Stomach (tissue), 9 donors: ENCODE results near the gene DNMT3B. TPM values are rescaled to one million over a fixed set of nuclear protein-coding genes. Genes with fewer than 3 reads are reported as not detected.

Experiments used
- DNase-seq, 2 donors: peaks; one replicate each; pipeline versions ENCODE4 v3.0.0 to v3.0.0-alpha.2; 2013 to 2019
- H3K27ac ChIP-seq, 5 donors: fragments of 200-600 bp in 4 of 5; sonication (generic) in 4 of 5; one replicate each; pipeline ENCODE4 v1.5.1; 2013 to 2019; ENCODE audit warnings: mild to moderate bottlenecking in 1 of 5, moderate library complexity in 1 of 5
- H3K27me3 ChIP-seq, 3 donors: fragments of 200-600 bp; sonication (generic); one replicate each; pipeline ENCODE4 v1.5.1; 2017 to 2019; ENCODE audit warnings: mixed run types in 1 of 3
- H3K36me3 ChIP-seq, 4 donors: fragments of 200-600 bp; sonication (generic); 1 replicate in 3 of 4; 2 replicates in 1 of 4; pipeline ENCODE4 v1.5.1; 2016 to 2019
- H3K4me1 ChIP-seq, 4 donors: fragments of 200-600 bp; sonication (generic); one replicate each; pipeline ENCODE4 v1.5.1; 2016 to 2019
- H3K4me3 ChIP-seq, 4 donors: fragments of 200-600 bp; sonication (generic) in 3 of 4; one replicate each; pipeline ENCODE4 v1.5.1; 2016 to 2019; ENCODE audit warnings: mild to moderate bottlenecking in 1 of 4
- H3K9me3 ChIP-seq, 4 donors: fragments of 200-600 bp; sonication (generic); one replicate each; pipeline ENCODE4 v1.5.1; 2016 to 2019
- CTCF ChIP-seq, 7 experiments: fragments of 450-650 bp in 4 of 7; fragments of 200-600 bp in 3 of 7; sonication (generic) in 3 of 7; IDR thresholded peaks; one replicate each; pipeline ENCODE4 v1.5.1; 2016 to 2019; ENCODE audit warnings: antibody characterized with exemption in 7 of 7, control low read depth in 2 of 7, mild to moderate bottlenecking in 1 of 7
- EP300 ChIP-seq: sonication (generic); formaldehyde crosslinking; IDR thresholded peaks from one replicate; pipeline ENCODE4 v1.6.1; 2017; ENCODE audit warnings: antibody characterized with exemption
- POLR2A ChIP-seq, 4 donors: fragments of 450-650 bp; IDR thresholded peaks; one replicate each; pipeline ENCODE4 v1.6.1; 2016; ENCODE audit warnings: antibody characterized with exemption in 4 of 4, control low read depth in 2 of 4, mild to moderate bottlenecking in 1 of 4, moderate library complexity in 1 of 4
- POLR2AphosphoS5 ChIP-seq, 3 donors: sonication (generic); formaldehyde crosslinking; IDR thresholded peaks; one replicate each; pipeline ENCODE4 v1.6.1; 2016; ENCODE audit warnings: antibody characterized with exemption in 3 of 3
- WGBS, 5 donors: extraction: QIAGEN DNeasy Blood & Tissue Kit in 3 of 5; methylation state at CpG; one replicate each; pipeline versions ENCODE4 v1.1.5 to v1.1.7; 2013 to 2018; 5-methylcytosine and 5-hydroxymethylcytosine counted together
- intact Hi-C: fragments of 100-400 bp; cut with DNase I; formaldehyde crosslinking; loops from one replicate; pipeline ENCODE4 v1.15.1; 2023; ENCODE audit warnings: low total_unique reads
- polyA plus RNA-seq, 3 donors: library from polyadenylated mRNA; stranded (reverse); fragments of 200-250 nt; gene quantifications; one replicate each; pipeline ENCODE4 v1.2.3, GENCODE V29; 2013
- total RNA-seq, 5 donors: library from RNA; depleted of rRNA; stranded (reverse); fragments of >200 nt; gene quantifications; one replicate each; pipeline versions ENCODE4 v1.1.0 to v1.2.3, GENCODE V29; 2014 to 2016
- donor health status: healthy with polysubstance abuse.
- donor health status: Bipolar disorder and iron deficiency.
- donor health status: healthy.

The DNMT3B gene
- total and polyA plus RNA-seq, 8 donors, result 0.31 to 17.0 (median 0.87) TPM; not detected in 2

- no peaks in the 10 kb centered on the region for H3K27me3 ChIP-seq
- intact Hi-C loops, result no loop called here
- TF ChIP-seq EP300 (no peak), CTCF (IDR thresholded peaks at IDR 0.05) (no peak), POLR2A (IDR thresholded peaks at IDR 0.05) (no peak), POLR2AphosphoS5 (IDR thresholded peaks at IDR 0.05) (no peak)
- DNase-seq, result no peak
- H3K36me3 ChIP-seq, result peaks cover 0 to 10% (median 5%) of the 10 kb centered on the region in 4 donors
- H3K9me3 ChIP-seq, result no peaks in the 10 kb centered on the region
- WGBS, 5 donors, result 83 to 94% (median 90%) methylated on average over 6 of the region's 6 CpGs
- H3K4me3 ChIP-seq, result no peak overlapping the region
- no peaks in the 10 kb centered on the region for H3K4me1 ChIP-seq
- H3K27ac ChIP-seq, result no peak overlapping the region
These were observed 49.7 kb downstream of the DNMT3B start for GRCh38 chr20:32811886-32812285.

- H3K36me3 ChIP-seq, result no peaks in the 10 kb centered on the region
- no peaks in the 10 kb centered on the region for H3K9me3 ChIP-seq
- WGBS, 5 donors, result 0 to 1% (median 1%) methylated on average over 7 to 58 of the region's 58 CpGs
- no peak for TF ChIP-seq EP300
- peak in 1 of 3 donors; percentile 15 for TF ChIP-seq POLR2AphosphoS5 (IDR thresholded peaks at IDR 0.05)
- H3K27me3 ChIP-seq, result no peaks in the 10 kb centered on the region
- peak overlapping the region; percentile 86 to 100 (median 94) for H3K27ac ChIP-seq
- intact Hi-C loops, result no loop called here
- H3K4me1 ChIP-seq, result peaks cover 33 to 51% (median 41%) of the 10 kb centered on the region in 4 donors
- peak overlapping the region; percentile 64 to 84 (median 72) for H3K4me3 ChIP-seq
- DNase-seq, result peak in 1 of 2 donors; percentile 95
These were observed 58.0 kb downstream of the DNMT3B start for GRCh38 chr20:32819992-32820697.

GRCh38 chr20:32820698-32821377, 58.7 kb downstream of the DNMT3B start:
- peak overlapping the region; percentile 64 to 84 (median 72) for H3K4me3 ChIP-seq
- H3K36me3 ChIP-seq, result peaks cover 0 to 5% (median 2%) of the 10 kb centered on the region in 4 donors
- peak overlapping the region; percentile 86 to 100 (median 94) for H3K27ac ChIP-seq
- no peak for DNase-seq
- no peaks in the 10 kb centered on the region for H3K9me3 ChIP-seq
- no peak for TF ChIP-seq EP300
- TF ChIP-seq POLR2AphosphoS5 (IDR thresholded peaks at IDR 0.05), result no peak
- no peak for TF ChIP-seq POLR2A (IDR thresholded peaks at IDR 0.05)
- H3K27me3 ChIP-seq, result no peaks in the 10 kb centered on the region
- H3K4me1 ChIP-seq, result peaks cover 33 to 58% (median 41%) of the 10 kb centered on the region in 4 donors
- intact Hi-C loops, result no loop called here
- WGBS, 5 donors, result 71 to 77% (median 73%) methylated on average over 25 of the region's 25 CpGs

GRCh38 chr20:32822225-32822624, 60.0 kb downstream of the DNMT3B start:
- Histone ChIP-seq H3K27me3 (no peaks in the 10 kb centered on the region), H3K36me3 (peaks cover 12 to 19% (median 16%) of the 10 kb centered on the region in 4 donors), H3K27ac (peak overlapping the region in 2 of 5 donors; percentile 54 to 99), H3K4me3 (no peak overlapping the region), H3K4me1 (peaks cover 33 to 61% (median 42%) of the 10 kb centered on the region in 4 donors), H3K9me3 (no peaks in the 10 kb centered on the region)
- TF ChIP-seq EP300 (no peak), CTCF (IDR thresholded peaks at IDR 0.05) (no peak), POLR2A (IDR thresholded peaks at IDR 0.05) (no peak), POLR2AphosphoS5 (IDR thresholded peaks at IDR 0.05) (no peak)
- no peak for DNase-seq
- 60 to 71% (median 66%) methylated on average over 5 of the region's 5 CpGs for WGBS, 5 donors
- intact Hi-C loops, result no loop called here

- no peak for TF ChIP-seq POLR2AphosphoS5 (IDR thresholded peaks at IDR 0.05)
- TF ChIP-seq CTCF (IDR thresholded peaks at IDR 0.05), result no peak
- no peak for TF ChIP-seq POLR2A (IDR thresholded peaks at IDR 0.05)
- TF ChIP-seq EP300, result no peak
- Histone ChIP-seq H3K4me1 (peaks cover 34 to 70% (median 51%) of the 10 kb centered on the region in 4 donors), H3K9me3 (no peaks in the 10 kb centered on the region), H3K27ac (peak overlapping the region in 3 of 5 donors; percentile 40 to 99 (median 54)), H3K36me3 (peaks cover 16 to 28% (median 25%) of the 10 kb centered on the region in 4 donors), H3K27me3 (no peaks in the 10 kb centered on the region), H3K4me3 (no peak overlapping the region)
- 71 to 85% (median 83%) methylated on average over 3 of the region's 3 CpGs for WGBS, 5 donors
- DNase-seq, result no peak
- intact Hi-C loops, result no loop called here
These were observed 60.9 kb downstream of the DNMT3B start for GRCh38 chr20:32823078-32823477.
